LHCN-M2 (cell line): Measurements from ENCODE around the gene GLUL. TPM values are rescaled to one million over a fixed set of nuclear protein-coding genes. Genes with fewer than 3 reads are reported as not detected.
"Not testable (repeated sequence)": the region's sequence is repeated elsewhere in the genome, so short reads cannot be mapped to it uniquely, and the experiment has no call there.

ENCODE experiments used
- DNase-seq: peaks from one replicate; pipeline ENCODE4 v3.0.0-alpha.2; 2012; ENCODE audit warnings: low read depth
- total RNA-seq: library from RNA; depleted of rRNA; stranded (reverse); fragments of >200 nt; gene quantifications from 2 replicates; pipeline ENCODE4 v1.2.3, GENCODE V29; 2014

GLUL gene
- total RNA-seq, 1 experiment from 2014 or later, result 387 TPM

DNA sequence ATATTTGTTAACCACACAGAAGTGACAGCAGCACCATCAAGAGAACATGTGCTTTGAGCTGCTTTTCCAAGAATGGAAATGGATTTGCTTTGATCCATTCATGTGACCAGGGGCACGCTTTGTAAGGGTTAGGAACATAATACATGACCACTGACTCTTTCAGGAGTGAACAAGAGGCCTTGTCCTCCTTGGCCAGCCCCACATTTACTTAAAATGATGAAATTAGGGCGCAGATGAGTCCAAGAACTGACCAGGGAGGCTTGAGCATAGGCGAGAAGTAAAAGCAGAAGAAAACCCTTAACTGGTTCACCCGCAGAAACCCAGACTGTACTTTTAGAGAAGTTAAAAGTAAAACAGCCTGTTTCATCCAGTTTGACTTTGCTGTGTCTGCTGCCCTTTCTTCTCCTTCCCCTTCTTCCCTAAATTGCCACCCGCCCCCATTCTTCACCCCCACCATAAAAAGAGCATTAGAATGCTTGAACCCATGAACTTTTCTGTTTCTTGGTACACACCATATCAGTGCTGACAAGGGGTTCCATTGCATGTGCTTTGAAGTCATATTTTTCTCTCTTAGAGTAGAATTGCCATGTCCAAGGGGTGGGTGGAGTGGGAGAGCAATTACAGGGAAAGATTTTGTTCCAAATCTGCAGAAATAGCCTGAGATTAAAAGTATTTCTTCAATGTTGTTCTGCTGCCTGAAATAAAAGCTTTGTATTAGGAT lies 2.6 kb upstream of the GLUL start:
- DNase-seq, result no peak

- peak; percentile 54 for DNase-seq
Measured at GRCh38 chr1:182392050-182393028, 749 bp upstream of the GLUL start.

DNA sequence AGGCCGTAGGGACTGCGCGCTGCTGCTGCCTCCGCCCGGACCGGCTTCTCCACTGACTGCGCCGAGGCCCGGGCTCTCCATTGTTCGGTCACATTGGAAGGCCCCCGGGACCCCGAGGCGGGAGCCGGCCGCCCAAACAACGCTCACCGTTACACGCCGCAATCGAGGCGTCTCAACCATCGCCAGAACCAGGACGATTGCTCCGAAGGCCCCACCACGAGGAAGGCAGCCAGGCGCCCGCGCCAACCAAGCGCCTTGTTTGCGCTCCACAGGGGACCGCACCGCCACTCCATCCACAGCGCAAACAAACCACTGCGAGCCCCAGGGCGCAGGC lies 595 bp downstream of the GLUL start:
- DNase-seq, result no peak

DNA sequence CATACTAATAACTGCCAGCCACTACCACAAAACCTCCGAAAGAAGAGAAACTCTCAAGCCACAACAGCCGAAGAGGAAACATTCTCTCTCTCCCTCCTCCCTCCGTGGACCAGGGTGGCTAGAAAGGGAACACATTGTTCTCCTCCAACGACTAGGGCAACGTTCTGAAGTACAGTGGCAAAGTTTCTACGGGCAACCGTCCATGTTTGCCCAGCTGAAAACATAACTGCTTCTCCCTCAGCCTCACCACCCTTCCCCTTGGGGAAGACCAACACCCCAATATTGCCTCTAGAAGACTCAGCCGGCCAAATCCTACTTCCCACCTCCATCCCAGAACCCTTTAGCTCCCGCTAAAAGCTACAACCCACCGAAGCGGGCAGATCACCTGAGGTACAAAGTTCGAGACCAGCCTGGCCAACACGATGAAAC lies 2.0 kb downstream of the GLUL start:
- peak; percentile 34 for DNase-seq

DNA sequence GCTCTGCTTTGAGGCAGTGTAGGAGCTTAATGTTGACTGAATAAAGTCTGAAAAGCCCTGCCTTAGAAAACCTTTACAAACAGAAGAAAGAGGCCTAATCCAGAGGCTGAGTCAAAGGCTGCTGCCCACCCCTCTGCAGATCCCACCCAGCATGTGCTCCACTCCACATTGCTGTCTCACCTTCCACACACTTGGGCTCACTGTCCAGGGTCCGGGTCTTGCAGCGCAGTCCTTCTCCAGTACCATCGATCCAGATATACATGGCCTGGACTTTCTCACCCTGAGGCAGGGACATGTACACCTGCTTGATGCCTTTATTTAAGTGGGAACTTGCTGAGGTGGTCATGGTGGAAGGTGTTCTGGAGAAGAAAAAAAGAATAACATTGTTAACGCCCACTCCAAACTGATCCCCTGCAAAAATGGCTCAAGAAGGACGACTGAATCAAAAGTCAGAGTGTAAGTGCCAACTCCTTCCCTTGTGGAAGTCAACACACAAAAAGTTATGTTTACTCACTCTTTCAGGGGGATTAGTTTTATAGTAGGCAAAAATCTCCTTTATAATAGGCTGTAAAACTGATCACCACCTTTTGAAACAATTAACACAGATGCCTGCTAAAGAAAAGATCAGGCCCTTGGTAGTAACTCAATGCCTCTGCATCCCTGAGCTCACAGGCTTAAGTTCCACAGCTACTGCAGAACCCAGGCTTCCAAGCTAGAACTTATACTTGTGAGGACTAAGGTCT lies 3.0 kb downstream of the GLUL start:
- no peak for DNase-seq

DNA sequence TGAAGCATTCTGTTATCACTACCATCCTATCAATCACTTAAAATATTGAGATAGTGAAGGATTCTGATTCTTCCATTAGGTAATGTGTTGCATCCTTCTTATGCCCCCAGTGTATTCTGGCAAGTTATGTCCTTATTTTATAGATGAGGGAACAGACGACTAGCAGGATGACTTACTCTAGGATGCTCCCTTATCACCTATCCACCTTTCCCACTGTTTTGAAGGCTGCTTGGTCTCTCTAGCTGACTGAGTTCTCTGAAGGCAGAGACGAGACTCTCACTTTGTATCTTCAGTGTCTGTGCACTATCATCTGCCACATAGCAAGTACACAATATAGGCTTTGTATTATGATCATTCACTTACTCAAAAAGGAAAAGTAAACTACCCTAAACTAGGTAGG lies 4.0 kb downstream of the GLUL start:
- DNase-seq, result no peak

DNA sequence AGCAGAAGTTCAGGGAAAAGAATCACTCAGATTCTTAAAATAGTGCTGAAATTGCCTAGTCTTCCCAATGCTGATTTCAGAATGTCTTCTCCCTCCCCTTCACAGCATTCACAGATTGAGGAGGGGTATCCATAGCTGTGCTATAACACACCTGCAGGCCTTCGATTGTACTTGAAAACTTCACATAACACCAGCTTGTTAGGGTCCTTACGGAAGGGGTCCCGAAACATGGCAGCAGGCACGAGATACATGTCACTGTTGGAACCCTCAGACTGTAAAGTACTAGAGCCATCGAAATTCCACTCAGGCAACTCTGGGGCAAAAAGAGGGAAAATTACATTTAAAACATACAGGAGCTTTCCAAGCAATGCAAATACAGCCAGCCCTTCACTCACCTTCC lies 4.6 kb downstream of the GLUL start:
- no peak for DNase-seq

GRCh38 chr1:182385885-182386853 lies 5.4 kb downstream of the GLUL start:
- no peak for DNase-seq

GRCh38 chr1:182384387-182384960 lies 7.1 kb downstream of the GLUL start:
- DNase-seq, result no peak

DNA sequence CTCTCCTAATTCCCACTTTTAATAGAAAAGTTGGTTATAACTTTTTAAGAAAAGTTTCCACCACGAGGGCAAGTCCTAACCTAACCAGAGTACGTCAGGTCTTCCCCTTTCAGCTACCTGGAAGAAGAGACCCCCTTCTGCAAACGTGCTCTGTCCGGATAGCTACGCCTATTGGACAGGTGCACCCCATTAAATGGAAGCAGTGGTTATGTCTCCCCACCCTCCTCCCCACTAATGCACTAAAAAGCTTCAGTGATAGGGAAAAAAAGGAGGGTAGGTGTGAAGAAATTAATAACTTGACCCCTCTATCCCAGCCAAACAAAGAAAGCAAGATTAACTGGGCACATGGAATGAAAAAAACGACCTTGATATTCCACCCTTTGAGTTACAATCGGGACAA lies 7.7 kb downstream of the GLUL start:
- DNase-seq, result no peak

GRCh38 chr1:182383037-182383661 lies 8.4 kb downstream of the GLUL start:
- no peak for DNase-seq

- DNase-seq, result no peak
Measured at GRCh38 chr1:182381962-182382819, 9.4 kb downstream of the GLUL start.

- no peak for DNase-seq
Measured at GRCh38 chr1:182380199-182380598, 11.4 kb downstream of the GLUL start.

- not testable (repeated sequence) for DNase-seq
Measured at GRCh38 chr1:182379781-182380180, 11.8 kb downstream of the GLUL start.

GRCh38 chr1:182376936-182377574 lies 14.5 kb downstream of the GLUL start:
- DNase-seq, result no peak

DNA sequence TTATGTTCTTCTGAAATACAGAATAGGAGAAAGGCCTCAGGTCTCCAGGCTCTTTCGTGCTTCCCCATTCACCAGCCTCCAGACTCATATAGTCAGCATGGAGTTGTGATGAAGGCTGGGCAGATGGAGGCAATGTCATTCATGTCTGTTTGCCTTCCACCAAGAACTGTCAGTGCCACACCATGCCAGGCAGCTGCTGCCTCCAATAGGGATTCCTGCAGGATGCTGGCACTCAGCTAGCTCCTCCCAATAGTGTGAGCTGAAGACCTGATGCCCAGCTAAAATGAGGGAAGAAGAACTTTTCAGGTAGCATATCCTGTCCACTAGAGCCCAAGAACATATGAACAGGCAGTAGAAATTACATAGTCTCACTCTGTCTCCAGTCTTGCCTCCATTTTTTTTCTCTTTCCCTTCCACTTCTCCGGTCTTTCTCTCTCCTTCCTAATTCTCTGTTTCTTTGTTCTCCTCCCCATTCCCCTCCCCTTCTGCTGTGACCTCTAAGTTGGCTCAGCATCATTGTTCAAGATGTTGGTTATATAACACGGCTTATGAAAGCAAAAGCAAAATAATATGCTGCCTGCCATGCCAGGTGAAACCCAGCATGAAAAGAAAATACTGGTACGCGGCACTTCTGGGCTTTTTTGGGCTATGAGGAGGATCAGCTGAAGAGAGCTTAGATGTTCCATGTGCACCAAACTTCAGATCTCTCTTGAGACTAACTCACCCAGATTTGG lies 17.3 kb downstream of the GLUL start:
- no peak for DNase-seq

DNA sequence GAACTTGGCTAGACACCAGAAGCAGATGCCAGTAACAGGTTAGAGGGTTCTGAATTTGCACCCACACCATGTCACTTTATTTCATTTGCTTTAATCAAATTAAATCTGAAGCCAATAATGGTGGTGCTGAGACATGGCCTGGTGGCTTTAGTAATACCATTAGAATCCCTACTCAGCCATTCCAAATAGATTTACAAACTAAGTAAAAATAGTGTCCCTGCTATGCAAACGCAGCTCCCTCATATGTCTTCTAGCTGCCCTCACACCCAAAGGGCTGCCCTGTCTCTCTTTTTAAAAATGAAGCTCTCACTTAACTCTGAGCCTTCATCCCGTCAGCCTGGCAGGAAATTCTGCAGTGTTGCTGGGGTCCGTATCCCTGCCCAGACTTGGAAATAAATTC lies 21.1 kb downstream of the GLUL start:
- DNase-seq, result no peak

DNA sequence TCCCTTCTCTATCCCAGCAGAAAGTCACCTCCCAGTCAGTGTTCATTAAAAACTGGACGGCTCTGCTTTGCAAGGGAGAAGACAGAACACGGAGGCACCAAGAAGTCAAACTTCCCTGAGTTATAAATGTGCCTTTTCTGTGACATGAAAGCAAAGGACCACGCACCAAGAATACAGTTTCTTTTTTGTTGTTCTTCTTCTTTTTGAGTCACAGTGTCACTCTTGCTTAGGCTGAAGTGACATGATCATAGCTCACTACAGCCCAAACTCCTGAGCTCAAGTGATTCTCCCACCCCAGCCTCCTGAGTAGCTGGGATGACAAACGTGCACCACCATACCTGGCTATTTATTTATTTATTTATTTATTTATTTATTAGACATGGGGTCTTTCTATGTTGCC lies 22.7 kb downstream of the GLUL start:
- no peak for DNase-seq
